ENCODE results near the gene TOM1.

TOM1 gene

GRCh38 chr22:35264986-35265385, 34.7 kb upstream of the TOM1 start:
- Histone ChIP-seq H3K4me2 (ENCODE audit: low read depth, low read length, poor library complexity, severe bottlenecking) (peak overlapping the region; percentile 1), H2AFZ (ENCODE audit: low read length) (no peak overlapping the region), H3K9ac (ENCODE audit: low read depth, low read length, poor library complexity, severe bottlenecking) (no peak overlapping the region), H3K9me2 (replicated peaks; ENCODE audit: low read depth, low read length) (no peaks in the 10 kb centered on the region), H3K4me1 (ENCODE audit: insufficient read depth, low read length, poor library complexity, severe bottlenecking) (peaks cover 36% of the 10 kb centered on the region), H3K79me2 (ENCODE audit: insufficient read depth, low read length) (peaks cover 28% of the 10 kb centered on the region; the same call in 1 of the 2 replicates), H3K27me3 (ENCODE audit: insufficient read depth, low read length, poor library complexity, severe bottlenecking) (no peaks in the 10 kb centered on the region), H4K20me1 (ENCODE audit: insufficient read depth, low read length, poor library complexity, severe bottlenecking) (peaks cover 12% of the 10 kb centered on the region), H3K36me3 (ENCODE audit: insufficient read depth, low read length) (peaks cover 54% of the 10 kb centered on the region; the same call in 1 of the 2 replicates), H3F3A (ENCODE audit: low read depth) (no peaks in the 10 kb centered on the region), H3K9me3 (ENCODE audit: insufficient read depth, low read depth, low read length) (no peaks in the 10 kb centered on the region), H3K4me3 (ENCODE audit: low read length, poor library complexity, severe bottlenecking) (no peak overlapping the region)
- TF ChIP-seq EZH2phosphoT487 (IDR thresholded peaks at IDR 0.05; ENCODE audit: borderline replicate concordance) (no peak), CTCF (conservative IDR thresholded peaks at IDR 0.05; ENCODE audit: low read length) (no peak)

GRCh38 chr22:35266277-35266676, 33.4 kb upstream of the TOM1 start:
- peak overlapping the region; percentile 74 for H3K4me2 ChIP-seq (ENCODE audit: low read depth, low read length, poor library complexity, severe bottlenecking)
- H3K27me3 ChIP-seq (ENCODE audit: insufficient read depth, low read length, poor library complexity, severe bottlenecking), result no peaks in the 10 kb centered on the region
- H2AFZ ChIP-seq (ENCODE audit: low read length), result no peak overlapping the region
- H3K9me2 ChIP-seq (replicated peaks; ENCODE audit: low read depth, low read length), result no peaks in the 10 kb centered on the region
- TF ChIP-seq CTCF (conservative IDR thresholded peaks at IDR 0.05; ENCODE audit: low read length), result no peak
- no peak for TF ChIP-seq EZH2phosphoT487 (IDR thresholded peaks at IDR 0.05; ENCODE audit: borderline replicate concordance)
- peaks cover 23% of the 10 kb centered on the region; the same call in 1 of the 2 replicates for H3K79me2 ChIP-seq (ENCODE audit: insufficient read depth, low read length)
- peak overlapping the region; percentile 28 for H3K9ac ChIP-seq (ENCODE audit: low read depth, low read length, poor library complexity, severe bottlenecking)
- H3F3A ChIP-seq (ENCODE audit: low read depth), result no peaks in the 10 kb centered on the region
- H3K4me1 ChIP-seq (ENCODE audit: insufficient read depth, low read length, poor library complexity, severe bottlenecking), result peaks cover 30% of the 10 kb centered on the region
- peaks cover 54% of the 10 kb centered on the region; the same call in 1 of the 2 replicates for H3K36me3 ChIP-seq (ENCODE audit: insufficient read depth, low read length)
- H4K20me1 ChIP-seq (ENCODE audit: insufficient read depth, low read length, poor library complexity, severe bottlenecking), result peaks cover 9% of the 10 kb centered on the region
- H3K4me3 ChIP-seq (ENCODE audit: low read length, poor library complexity, severe bottlenecking), result peak overlapping the region; percentile 8
- no peaks in the 10 kb centered on the region for H3K9me3 ChIP-seq (ENCODE audit: insufficient read depth, low read depth, low read length)

DNA sequence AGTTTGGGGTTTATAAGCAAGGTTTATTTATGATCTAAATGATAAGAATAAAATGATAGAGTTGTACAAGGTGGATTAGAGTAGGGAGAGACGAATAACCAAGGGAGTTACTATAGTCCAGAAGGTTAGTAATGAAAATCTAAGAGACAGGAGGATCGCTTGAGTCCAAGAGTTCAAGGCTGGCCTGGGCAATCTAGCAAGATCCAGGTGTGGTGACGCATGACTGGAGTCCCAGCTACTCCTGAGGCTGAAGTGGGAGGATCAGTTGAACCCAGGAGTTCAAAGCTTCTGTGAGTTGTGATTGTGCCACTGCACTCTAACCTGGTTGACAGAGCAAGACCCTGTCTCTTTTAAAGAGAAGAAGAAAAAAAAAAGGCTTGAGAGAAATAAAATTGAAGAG, 30.1 kb upstream of the TOM1 start:
- no peaks in the 10 kb centered on the region for H3K27me3 ChIP-seq (ENCODE audit: insufficient read depth, low read length, poor library complexity, severe bottlenecking)
- peaks cover 39% of the 10 kb centered on the region; the same call in 1 of the 2 replicates for H3K36me3 ChIP-seq (ENCODE audit: insufficient read depth, low read length)
- H3F3A ChIP-seq (ENCODE audit: low read depth), result no peaks in the 10 kb centered on the region
- H4K20me1 ChIP-seq (ENCODE audit: insufficient read depth, low read length, poor library complexity, severe bottlenecking), result peaks cover 9% of the 10 kb centered on the region
- no peak overlapping the region for H3K4me3 ChIP-seq (ENCODE audit: low read length, poor library complexity, severe bottlenecking)
- no peaks in the 10 kb centered on the region for H3K9me3 ChIP-seq (ENCODE audit: insufficient read depth, low read depth, low read length)
- no peaks in the 10 kb centered on the region for H3K9me2 ChIP-seq (replicated peaks; ENCODE audit: low read depth, low read length)
- no peak overlapping the region for H2AFZ ChIP-seq (ENCODE audit: low read length)
- no peak overlapping the region for H3K9ac ChIP-seq (ENCODE audit: low read depth, low read length, poor library complexity, severe bottlenecking)
- no peak overlapping the region for H3K4me2 ChIP-seq (ENCODE audit: low read depth, low read length, poor library complexity, severe bottlenecking)
- peaks cover 29% of the 10 kb centered on the region; the same call in 1 of the 2 replicates for H3K79me2 ChIP-seq (ENCODE audit: insufficient read depth, low read length)
- no peak for TF ChIP-seq EZH2phosphoT487 (IDR thresholded peaks at IDR 0.05; ENCODE audit: borderline replicate concordance)
- no peak for TF ChIP-seq CTCF (conservative IDR thresholded peaks at IDR 0.05; ENCODE audit: low read length)
- peaks cover 36% of the 10 kb centered on the region for H3K4me1 ChIP-seq (ENCODE audit: insufficient read depth, low read length, poor library complexity, severe bottlenecking)
